Measurements from ENCODE around the gene LYRM1.

- TF ChIP-seq CTCF (IDR thresholded peaks at IDR 0.05) = no peak
- TF ChIP-seq POLR2A (IDR thresholded peaks at IDR 0.05) = no peak
Measured at GRCh38 chr16:20889625-20890275, 10.8 kb upstream of the LYRM1 start.

All from tibial nerve (tissue), 3 donors.